ENCODE measurements around the gene UBXN6.

Gene UBXN6, protein sequence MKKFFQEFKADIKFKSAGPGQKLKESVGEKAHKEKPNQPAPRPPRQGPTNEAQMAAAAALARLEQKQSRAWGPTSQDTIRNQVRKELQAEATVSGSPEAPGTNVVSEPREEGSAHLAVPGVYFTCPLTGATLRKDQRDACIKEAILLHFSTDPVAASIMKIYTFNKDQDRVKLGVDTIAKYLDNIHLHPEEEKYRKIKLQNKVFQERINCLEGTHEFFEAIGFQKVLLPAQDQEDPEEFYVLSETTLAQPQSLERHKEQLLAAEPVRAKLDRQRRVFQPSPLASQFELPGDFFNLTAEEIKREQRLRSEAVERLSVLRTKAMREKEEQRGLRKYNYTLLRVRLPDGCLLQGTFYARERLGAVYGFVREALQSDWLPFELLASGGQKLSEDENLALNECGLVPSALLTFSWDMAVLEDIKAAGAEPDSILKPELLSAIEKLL

DNA sequence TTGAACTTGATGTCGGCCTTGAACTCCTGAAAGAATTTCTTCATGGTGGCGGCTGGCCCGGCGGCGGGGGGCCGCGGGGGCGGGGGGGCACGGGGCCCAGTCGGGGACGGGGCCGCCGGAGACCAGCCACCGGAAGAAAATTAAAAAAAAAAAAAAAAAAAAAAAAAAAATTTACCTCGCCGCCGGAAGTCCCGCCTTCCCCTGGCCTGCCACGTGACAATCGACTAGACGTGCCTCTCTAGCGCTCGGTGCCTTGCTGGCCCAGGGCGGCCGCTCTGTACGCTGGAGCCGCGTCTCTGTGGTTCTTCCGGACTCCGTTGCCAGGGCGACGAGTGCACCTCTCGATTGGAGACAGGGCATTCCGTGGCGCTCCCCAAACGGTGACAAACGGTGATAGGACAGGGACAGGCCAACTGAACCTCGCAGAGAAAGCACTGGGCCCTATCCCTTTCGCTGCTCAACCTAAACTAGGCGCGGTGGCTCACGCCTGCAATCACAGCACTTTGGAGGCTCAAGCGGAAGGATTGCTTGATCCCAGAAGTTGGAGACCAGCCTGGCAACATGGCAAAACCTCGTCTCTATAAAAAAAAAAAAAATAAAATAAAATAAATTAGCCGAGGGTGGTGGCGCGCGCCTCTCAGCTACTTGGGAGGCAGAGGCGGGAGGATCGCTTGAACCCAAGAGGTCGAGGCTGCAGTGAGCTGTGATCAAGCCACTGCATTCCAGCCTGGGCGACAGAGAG, at the start of gene UBXN6:
TSS of gene UBXN6 (minus strand) at position 141 of the 742 bp plus-strand sequence. CDS start at position 44, 97 bp downstream.
- peak; percentile 97 to 98 for DNase-seq

GRCh38 chr19:4507150-4507452, 49.5 kb upstream of the UBXN6 start:
- no peak for DNase-seq

DNA sequence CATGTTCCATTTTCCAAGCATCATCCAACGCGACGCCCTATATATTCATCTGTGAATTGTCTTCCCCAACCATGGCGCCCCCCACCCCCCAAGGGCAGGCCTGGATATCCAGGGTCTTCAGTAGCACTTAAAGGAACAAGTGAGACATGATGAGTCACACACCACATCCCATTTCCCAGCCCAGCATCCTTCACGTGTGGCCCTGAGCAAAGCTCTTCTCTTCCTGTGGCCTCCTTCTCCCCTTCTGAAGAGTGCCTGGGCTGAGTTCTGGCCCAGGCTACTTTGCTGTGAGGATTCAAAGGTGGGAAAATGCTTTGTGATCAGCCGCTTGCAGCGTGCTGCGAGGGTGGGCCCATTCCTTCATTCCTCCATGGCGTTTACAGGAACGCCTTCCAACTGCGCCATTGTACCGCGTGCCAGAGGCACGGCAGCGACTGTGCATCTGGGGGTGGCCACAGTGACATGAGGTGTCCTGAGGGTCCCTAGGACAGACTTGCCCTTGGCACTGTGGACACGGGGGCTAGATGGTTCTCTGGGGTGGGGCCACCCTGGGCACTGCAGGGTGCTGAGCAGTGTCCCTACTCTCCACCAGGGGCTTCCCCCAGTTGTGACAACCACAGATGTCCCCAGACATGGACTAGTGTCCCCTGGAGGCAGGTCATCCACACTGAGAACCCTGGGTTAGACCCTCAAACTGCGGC, 49.0 kb upstream of the UBXN6 start:
- peak; percentile 31 to 50 for DNase-seq

DNA sequence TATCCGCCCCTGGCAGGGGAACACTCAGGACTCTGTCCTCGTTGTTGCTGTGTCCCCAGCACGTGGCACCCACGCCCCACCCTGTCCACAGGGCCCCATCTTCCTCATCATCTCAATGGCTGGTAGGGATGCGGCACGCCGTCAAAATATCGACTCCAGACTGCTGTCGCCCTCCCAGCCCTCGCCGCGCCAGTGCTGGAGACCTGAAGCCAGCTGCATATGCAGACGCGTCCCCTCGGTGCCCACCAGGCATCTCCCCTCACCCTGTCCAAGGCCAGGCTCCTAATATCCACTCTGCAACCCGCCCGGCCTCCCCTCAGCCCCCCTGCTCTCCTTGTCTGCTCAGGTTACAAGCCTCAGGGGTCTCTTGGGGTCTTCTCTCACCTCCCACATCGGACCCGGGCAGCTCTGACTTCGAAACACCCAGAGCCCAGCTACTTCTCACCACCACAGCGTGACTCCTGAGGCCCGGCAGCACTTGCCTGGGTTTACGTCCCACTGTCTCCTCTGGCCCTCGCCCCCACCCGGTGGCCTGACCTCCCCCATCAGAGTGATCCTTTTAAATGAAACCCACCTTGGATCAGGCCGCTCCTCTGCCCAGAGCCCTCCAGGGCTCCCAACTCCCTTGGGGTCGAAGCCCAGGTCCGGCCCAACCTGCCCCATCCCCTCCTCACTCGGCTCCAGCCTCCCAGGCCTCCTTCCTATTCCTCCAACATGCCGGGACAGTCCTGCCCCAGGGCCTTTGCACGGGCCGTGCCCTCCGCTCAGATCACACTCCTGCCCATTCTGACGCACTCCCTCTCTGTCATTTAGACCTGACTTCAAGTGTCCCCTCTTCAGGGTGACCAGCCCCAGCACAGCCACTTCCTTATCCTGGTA, 48.2 kb upstream of the UBXN6 start:
- no peak for DNase-seq

GRCh38 chr19:4504891-4505569, 47.4 kb upstream of the UBXN6 start:
- DNase-seq, result peak; percentile 74 to 96

DNA sequence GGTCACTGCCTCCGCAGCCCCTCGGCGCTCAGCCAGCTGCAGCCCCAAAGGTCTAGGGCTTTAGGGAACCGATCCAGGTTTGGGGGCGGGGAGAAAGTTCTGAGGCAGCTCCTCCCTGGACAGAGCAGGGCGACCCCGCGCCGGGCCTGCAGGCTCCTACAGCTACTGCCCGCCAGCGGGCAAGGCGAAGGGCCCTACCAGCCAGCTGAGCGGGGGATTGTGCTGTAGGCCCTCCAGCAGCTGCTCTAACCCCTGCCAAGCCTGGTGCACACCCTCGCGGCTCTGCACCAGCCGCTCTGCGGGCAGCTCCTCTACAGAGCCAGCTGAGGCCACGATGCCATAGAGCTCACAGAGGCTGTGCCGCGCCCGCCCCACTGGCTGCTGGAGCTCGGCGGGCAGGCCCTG, 46.7 kb upstream of the UBXN6 start:
- DNase-seq, result no peak

DNA sequence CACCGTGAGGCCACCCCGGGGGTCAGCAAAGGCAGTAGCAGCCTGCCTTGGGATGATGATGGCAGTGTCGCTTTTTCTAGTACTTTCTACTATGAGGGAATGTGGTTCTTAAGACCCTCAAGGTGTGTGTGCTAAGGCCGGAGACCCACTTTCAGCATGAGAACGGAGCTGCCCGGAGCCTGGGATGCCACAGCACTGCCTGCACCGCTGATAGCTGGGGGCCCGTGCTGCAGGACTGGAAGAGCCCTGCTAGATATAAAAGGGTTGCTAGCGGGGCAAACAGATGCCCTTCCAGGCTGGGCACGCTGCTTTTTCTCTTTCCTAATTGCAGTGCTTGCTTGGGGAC, 46.2 kb upstream of the UBXN6 start:
- DNase-seq, result no peak

GRCh38 chr19:4503132-4503824, 45.7 kb upstream of the UBXN6 start:
- no peak for DNase-seq

DNA sequence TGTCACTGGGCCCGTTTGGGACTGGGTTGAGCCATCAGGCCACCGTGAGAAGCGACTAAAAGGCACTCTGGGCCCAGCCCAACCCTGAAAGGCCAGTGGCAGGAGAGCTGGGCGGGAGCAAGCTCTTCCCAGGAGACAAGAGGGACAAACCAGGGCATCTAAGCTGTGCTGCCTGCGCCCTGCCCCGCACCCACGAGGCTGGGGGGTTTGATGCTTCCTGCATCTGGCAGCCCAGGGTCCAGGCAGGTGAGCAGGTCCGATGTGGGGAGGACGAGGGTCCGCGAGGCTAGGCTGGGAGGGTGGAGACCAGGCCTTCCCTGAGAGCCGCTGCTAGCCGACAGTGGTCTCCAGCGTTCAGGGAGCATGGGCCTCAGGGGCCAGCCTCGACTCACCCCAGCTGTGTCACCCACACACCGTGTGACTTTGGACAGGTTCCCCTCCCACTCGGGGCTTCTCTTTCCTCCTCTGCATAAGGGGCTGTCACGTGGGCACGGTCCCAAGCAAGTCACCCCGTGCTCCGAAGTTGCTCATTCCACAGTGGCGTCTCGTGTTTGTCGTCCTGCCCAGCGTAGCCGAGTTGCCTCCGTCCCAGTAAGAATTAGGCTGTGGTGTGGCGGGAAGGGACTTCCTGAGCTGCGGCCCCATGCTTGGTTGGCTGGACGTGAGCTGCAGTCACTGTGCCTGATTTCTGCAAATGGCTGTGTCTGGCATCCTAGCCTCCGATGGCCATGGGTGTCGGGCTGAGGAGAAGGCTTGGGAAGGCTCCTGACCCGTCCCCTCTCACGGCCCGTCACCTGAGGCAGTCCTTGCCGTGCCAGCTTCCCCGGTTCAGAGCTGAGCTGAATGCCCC, 44.9 kb upstream of the UBXN6 start:
- DNase-seq, result no peak

GRCh38 chr19:4501691-4502090, 44.1 kb upstream of the UBXN6 start:
- DNase-seq, result no peak

- DNase-seq, result no peak
Measured at GRCh38 chr19:4500841-4501591, 43.4 kb upstream of the UBXN6 start.

GRCh38 chr19:4499855-4500254, 42.3 kb upstream of the UBXN6 start:
- DNase-seq, result no peak

DNA sequence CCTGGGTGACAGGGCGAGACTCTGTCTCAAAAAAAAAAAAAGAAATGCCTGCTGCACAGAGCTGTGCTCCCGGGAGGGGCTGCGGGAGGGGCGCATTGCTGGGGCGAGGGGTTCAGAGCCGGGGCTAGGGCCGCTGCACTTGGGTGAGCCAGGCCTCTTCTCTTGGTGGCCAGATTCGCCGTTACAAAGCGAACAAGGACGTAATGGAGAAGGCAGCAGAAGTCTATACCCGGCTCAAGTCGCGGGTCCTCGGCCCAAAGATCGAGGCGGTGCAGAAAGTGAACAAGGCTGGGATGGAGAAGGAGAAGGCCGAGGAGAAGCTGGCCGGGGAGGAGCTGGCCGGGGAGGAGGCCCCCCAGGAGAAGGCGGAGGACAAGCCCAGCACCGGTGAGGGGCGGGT, 41.7 kb upstream of the UBXN6 start:
- DNase-seq, result no peak

DNA sequence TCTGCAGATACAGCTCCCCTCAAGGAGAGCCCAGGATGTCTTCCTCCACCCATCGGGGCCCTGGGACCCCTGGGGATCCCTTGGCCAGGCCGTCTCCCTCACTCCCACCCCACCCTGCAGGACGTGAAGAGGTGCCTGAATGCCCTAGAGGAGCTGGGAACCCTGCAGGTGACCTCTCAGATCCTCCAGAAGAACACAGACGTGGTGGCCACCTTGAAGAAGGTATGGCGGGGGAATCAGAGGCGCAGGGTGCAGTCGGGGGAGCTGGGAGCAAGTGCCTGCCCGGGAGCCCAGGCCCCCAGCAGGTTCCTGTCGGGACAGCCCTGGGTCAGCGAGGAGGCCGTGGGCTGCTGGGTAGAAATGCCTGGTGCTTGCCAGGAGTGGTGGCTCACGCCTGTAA, 41.1 kb upstream of the UBXN6 start:
- DNase-seq, result no peak

GRCh38 chr19:4497770-4498389, 40.3 kb upstream of the UBXN6 start:
- no peak for DNase-seq

GRCh38 chr19:4496304-4496703, 38.7 kb upstream of the UBXN6 start:
- DNase-seq, result no peak

- no peak for DNase-seq
Measured at GRCh38 chr19:4495471-4495870, 37.9 kb upstream of the UBXN6 start.

DNA sequence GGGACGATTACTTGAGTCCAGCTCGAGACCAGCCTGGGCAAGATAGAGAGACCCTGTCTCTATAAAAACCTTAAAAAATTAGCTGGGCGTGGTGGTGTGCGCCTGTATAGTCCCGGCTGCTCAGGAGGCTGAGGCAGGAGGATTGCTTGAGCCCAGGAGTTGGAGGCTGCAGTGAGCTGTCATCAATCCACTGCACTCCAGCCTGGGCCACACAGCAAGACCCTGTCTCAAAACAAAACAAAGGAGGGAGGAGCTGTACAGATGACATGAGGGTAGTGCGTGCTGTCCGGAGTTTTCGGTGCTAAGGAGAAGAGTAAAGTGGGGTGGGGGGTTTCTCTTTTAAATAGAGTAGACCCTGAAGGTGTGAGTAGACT, 37.1 kb upstream of the UBXN6 start:
- DNase-seq, result no peak

DNA sequence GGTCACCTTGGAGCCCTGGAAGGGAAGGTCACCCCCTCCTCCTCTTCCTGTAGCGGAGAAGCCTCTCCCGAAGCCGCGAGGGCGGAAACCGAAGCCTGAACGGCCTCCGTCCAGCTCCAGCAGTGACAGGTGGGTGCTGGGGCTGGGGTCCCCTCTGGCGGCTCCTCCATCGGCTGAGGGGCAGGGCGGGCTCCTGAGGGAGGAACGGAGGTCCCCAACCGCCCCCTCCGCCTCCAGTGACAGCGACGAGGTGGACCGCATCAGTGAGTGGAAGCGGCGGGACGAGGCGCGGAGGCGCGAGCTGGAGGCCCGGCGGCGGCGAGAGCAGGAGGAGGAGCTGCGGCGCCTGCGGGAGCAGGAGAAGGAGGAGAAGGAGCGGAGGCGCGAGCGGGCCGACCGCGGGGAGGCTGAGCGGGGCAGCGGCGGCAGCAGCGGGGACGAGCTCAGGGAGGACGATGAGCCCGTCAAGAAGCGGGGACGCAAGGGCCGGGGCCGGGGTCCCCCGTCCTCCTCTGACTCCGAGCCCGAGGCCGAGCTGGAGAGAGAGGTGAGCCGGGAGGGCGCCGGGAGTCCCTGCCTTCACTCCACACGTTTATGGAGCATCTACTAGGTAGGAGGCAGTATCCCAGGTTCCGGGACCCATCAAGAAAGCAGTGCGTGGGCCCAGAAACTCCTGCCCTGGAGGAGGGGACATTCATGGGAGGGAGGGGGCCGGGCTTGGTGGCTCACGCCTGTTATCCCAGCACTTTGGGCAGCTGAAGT, 36.5 kb upstream of the UBXN6 start:
- no peak for DNase-seq

All from inflammatory macrophage treated with lipopolysaccharide for 1 hour (primary cell).